ENCODE data around the gene SCT.
"Not testable (repeated sequence)": the region's sequence is repeated elsewhere in the genome, so short reads cannot be mapped to it uniquely, and the experiment has no call there.

Gene SCT

GRCh38 chr11:653837-654236, 26.9 kb upstream of the SCT start:
- Histone ChIP-seq H3K4me3 (ENCODE audit: low read depth, low read length) (no peak overlapping the region), H3K9ac (no peak overlapping the region), H3K36me3 (ENCODE audit: control insufficient read depth, insufficient read depth, low read length) (no peaks in the 10 kb centered on the region), H3K9me3 (ENCODE audit: control insufficient read depth, low read length) (no peaks in the 10 kb centered on the region), H3K4me1 (no peaks in the 10 kb centered on the region), H3K27me3 (ENCODE audit: control insufficient read depth, insufficient read depth, low read length) (no peaks in the 10 kb centered on the region), H3K4me2 (ENCODE audit: low read length) (no peak overlapping the region), H3K27ac (no peak overlapping the region), H2AFZ (no peak overlapping the region), H3K79me2 (no peaks in the 10 kb centered on the region)
- TF ChIP-seq CTCF (IDR thresholded peaks at IDR 0.05), result no peak

GRCh38 chr11:653136-653535, 26.2 kb upstream of the SCT start:
- H2AFZ ChIP-seq; H3K9ac ChIP-seq; H3K4me3 ChIP-seq (ENCODE audit: low read depth, low read length); H3K9me3 ChIP-seq (ENCODE audit: control insufficient read depth, low read length); H3K4me2 ChIP-seq (ENCODE audit: low read length); H3K79me2 ChIP-seq; H3K4me1 ChIP-seq; H3K27me3 ChIP-seq (ENCODE audit: control insufficient read depth, insufficient read depth, low read length); H3K27ac ChIP-seq; H3K36me3 ChIP-seq (ENCODE audit: control insufficient read depth, insufficient read depth, low read length): not testable (repeated sequence)

- no peaks in the 10 kb centered on the region for H3K79me2 ChIP-seq
- no peaks in the 10 kb centered on the region for H3K4me1 ChIP-seq
- no peak for TF ChIP-seq CTCF (IDR thresholded peaks at IDR 0.05)
- no peak overlapping the region for H3K4me2 ChIP-seq (ENCODE audit: low read length)
- no peak overlapping the region for H3K27ac ChIP-seq
- H3K9me3 ChIP-seq (ENCODE audit: control insufficient read depth, low read length), result no peaks in the 10 kb centered on the region
- H2AFZ ChIP-seq, result no peak overlapping the region
- no peak overlapping the region for H3K9ac ChIP-seq
- no peaks in the 10 kb centered on the region for H3K27me3 ChIP-seq (ENCODE audit: control insufficient read depth, insufficient read depth, low read length)
- H3K36me3 ChIP-seq (ENCODE audit: control insufficient read depth, insufficient read depth, low read length), result no peaks in the 10 kb centered on the region
- no peak overlapping the region for H3K4me3 ChIP-seq (ENCODE audit: low read depth, low read length)
Observed at GRCh38 chr11:650482-650881, 23.5 kb upstream of the SCT start.

GRCh38 chr11:647672-648158, 20.7 kb upstream of the SCT start:
- not testable (repeated sequence) for H3K4me2 ChIP-seq (ENCODE audit: low read length); H3K9me3 ChIP-seq (ENCODE audit: control insufficient read depth, low read length); H3K9ac ChIP-seq; H3K4me1 ChIP-seq; H3K27me3 ChIP-seq (ENCODE audit: control insufficient read depth, insufficient read depth, low read length); H2AFZ ChIP-seq; H3K36me3 ChIP-seq (ENCODE audit: control insufficient read depth, insufficient read depth, low read length); H3K27ac ChIP-seq; H3K4me3 ChIP-seq (ENCODE audit: low read depth, low read length); H3K79me2 ChIP-seq

GRCh38 chr11:646214-646613, 19.2 kb upstream of the SCT start:
- no peaks in the 10 kb centered on the region for H3K9me3 ChIP-seq (ENCODE audit: control insufficient read depth, low read length)
- no peak overlapping the region for H2AFZ ChIP-seq
- H3K36me3 ChIP-seq (ENCODE audit: control insufficient read depth, insufficient read depth, low read length), result no peaks in the 10 kb centered on the region
- no peak overlapping the region for H3K27ac ChIP-seq
- TF ChIP-seq CTCF (IDR thresholded peaks at IDR 0.05), result no peak
- no peak overlapping the region for H3K4me2 ChIP-seq (ENCODE audit: low read length)
- H3K9ac ChIP-seq, result no peak overlapping the region
- no peaks in the 10 kb centered on the region for H3K27me3 ChIP-seq (ENCODE audit: control insufficient read depth, insufficient read depth, low read length)
- no peaks in the 10 kb centered on the region for H3K79me2 ChIP-seq
- H3K4me1 ChIP-seq, result no peaks in the 10 kb centered on the region
- no peak overlapping the region for H3K4me3 ChIP-seq (ENCODE audit: low read depth, low read length)

- H3K27ac ChIP-seq, result no peak overlapping the region
Observed at GRCh38 chr11:645536-645935, 18.6 kb upstream of the SCT start.

More at GRCh38 chr11:645536-645935, 18.6 kb upstream of the SCT start:
- no peaks in the 10 kb centered on the region for H3K9me3 ChIP-seq (ENCODE audit: control insufficient read depth, low read length)
- H3K4me3 ChIP-seq (ENCODE audit: low read depth, low read length), result no peak overlapping the region
- no peak overlapping the region for H2AFZ ChIP-seq
- H3K79me2 ChIP-seq, result no peaks in the 10 kb centered on the region
- no peak for TF ChIP-seq CTCF (IDR thresholded peaks at IDR 0.05)
- no peaks in the 10 kb centered on the region for H3K4me1 ChIP-seq
- H3K4me2 ChIP-seq (ENCODE audit: low read length), result no peak overlapping the region
- H3K27me3 ChIP-seq (ENCODE audit: control insufficient read depth, insufficient read depth, low read length), result no peaks in the 10 kb centered on the region
- H3K36me3 ChIP-seq (ENCODE audit: control insufficient read depth, insufficient read depth, low read length), result no peaks in the 10 kb centered on the region
- H3K9ac ChIP-seq, result no peak overlapping the region

All from parathyroid adenoma (tissue), 2 donors.